Islet of Langerhans (tissue), 1 donor: Measurements from ENCODE around the gene SPTBN4.
"Not testable (repeated sequence)": the region's sequence is repeated elsewhere in the genome, so short reads cannot be mapped to it uniquely, and the experiment has no call there.

Experiments
- FAIRE-seq: peaks from one replicate; lab custom pipeline; 2011; peaks lifted over from hg19 to GRCh38; lab: Jason Lieb, UNC

The SPTBN4 gene

DNA sequence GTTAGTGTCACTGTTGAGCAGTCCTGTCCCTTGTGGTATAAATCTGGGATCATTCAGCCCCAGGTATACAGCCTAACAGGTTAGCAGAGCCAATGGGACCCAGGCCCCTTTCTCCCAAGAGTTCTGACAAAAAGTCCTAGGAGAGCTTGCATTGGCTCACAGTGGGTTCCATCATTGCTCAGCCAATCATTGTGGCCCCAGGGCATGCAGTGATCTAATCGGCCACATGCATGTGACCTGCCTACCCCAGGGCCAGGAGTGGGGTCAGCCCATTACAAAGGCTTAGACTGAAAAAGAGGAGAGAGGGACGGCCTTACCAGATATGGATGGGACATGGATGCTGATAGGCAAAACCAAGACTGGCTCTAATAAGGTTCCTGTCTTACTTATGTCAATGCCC is 41.1 kb downstream of the SPTBN4 start:
- no peak for FAIRE-seq

DNA sequence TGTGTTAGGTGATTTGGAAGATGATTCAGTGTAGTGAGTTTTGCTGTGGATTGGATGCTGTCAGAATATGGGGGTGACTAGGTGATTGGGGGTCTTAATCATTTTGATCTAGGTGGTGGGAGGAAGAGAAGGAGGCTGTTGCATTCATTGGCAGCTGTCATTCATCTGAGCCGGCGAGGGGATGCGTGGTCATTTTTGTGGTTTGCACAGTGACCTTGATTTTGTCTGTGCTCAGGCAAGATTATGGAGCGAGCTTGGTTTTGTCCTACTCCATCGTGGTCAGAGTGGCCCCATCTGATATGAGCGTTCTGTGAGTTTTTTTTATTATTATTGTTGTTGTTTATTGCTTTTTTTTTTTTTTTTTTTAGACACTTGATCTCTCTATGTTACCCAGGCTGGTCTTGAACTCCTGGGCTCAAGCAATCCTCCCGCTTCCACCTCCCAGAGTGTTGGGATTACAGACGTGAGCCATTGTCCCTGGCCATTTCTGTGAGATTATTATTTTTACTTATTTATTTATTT is 42.0 kb downstream of the SPTBN4 start:
- no peak for FAIRE-seq

DNA sequence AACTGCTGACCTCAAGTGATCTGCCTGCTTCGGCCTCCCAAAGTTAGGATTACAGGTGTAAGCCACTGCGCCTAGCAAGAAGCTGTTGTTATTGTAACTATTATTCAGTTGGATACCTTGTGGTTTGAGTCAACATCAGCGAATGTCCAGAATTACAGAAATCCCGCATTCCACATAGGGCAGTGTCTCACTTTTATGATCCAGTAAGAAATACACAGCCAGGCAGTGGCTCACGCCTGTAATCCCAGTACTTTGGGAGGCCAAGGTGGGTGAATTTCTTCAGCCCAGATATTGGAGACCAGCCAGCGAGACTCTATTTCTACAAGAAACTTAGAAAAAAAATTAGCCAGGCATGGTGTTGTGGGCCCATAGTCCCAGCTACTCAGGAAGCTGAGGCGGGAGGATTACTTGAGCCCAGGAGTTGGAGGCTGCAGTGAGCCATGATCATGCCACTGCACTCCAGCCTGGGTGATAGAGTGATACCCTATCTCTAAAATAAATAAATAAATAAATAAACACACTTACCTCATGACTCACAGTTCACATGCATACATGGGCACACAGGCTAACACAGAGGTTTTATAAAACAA is 43.8 kb downstream of the SPTBN4 start:
- no peak for FAIRE-seq

DNA sequence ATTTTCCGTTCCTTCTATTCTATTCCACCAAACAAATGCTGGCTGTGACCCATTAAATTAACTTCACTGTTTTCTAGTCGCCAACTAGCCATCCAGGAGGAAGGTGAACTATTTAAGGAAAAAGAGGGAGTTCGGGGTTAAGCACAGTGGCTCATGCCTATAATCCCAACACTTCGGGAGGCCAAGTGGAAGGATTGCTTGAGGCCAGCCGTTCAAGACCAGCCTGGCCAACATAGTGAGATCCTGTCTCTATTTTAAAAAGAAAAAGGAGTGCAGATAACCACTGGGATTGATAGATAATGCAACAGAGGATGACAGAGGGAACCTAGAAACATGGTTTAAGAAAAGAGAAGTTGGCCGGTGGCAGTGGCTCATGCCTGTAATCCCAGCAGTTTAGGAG is 44.7 kb downstream of the SPTBN4 start:
- no peak for FAIRE-seq

DNA sequence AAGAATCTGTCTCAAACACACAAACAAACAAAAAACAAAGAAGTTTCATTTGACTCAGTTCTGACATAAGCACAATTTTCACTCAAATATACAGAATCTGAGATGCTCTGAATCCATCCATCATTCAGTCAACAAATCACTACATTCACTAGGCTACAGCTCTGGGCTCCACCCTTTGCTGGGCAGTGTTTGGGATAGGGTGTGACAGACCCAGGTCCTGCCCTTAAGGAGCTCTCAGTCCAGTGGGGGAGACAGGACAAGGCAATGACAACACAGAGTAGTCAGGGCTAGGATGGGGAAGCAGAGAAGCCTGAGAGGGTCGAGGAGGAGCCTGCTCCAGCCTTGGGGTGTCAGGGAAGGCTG is 45.3 kb downstream of the SPTBN4 start:
- FAIRE-seq: no peak

DNA sequence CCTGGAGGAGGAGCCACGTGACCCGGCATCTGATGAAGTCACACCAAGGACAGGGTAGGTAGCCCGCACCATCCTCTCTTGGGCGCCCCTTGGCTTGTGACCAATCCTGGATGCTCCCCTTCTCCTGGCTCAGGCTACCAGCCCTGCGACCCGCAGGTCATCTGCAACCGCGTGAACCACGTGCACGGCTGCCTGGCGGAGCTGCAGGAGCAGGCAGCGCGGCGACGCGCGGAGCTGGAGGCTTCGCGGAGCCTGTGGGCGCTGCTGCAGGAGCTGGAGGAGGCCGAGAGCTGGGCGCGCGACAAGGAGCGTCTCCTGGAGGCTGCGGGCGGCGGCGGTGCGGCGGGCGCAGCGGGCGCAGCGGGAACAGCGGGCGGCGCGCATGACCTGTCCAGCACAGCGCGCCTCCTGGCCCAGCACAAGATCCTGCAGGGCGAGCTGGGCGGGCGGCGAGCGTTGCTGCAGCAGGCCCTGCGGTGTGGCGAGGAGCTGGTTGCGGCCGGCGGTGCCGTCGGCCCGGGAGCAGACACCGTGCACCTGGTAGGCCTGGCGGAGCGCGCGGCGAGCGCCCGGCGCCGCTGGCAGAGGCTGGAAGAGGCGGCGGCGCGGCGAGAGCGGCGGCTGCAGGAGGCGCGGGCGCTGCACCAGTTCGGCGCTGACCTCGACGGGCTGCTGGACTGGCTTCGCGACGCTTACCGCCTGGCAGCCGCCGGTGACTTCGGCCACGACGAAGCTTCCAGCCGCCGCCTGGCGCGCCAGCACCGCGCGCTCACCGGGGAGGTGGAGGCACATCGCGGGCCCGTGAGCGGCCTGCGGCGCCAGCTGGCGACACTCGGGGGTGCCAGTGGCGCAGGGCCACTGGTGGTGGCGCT is 45.9 kb downstream of the SPTBN4 start:
- no peak for FAIRE-seq

DNA sequence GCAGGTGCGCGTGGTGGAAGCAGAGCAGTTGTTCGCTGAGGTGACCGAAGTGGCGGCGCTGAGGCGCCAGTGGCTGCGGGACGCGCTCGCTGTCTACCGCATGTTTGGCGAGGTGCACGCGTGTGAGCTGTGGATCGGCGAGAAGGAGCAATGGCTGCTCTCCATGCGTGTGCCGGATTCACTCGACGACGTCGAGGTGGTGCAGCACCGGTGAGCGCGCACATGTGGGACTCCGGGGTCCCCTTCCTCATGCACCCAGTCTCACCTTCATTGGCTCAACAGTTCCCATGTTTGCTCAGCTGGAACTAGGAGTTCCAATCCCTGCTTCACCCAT is 46.5 kb downstream of the SPTBN4 start:
- FAIRE-seq: no peak

DNA sequence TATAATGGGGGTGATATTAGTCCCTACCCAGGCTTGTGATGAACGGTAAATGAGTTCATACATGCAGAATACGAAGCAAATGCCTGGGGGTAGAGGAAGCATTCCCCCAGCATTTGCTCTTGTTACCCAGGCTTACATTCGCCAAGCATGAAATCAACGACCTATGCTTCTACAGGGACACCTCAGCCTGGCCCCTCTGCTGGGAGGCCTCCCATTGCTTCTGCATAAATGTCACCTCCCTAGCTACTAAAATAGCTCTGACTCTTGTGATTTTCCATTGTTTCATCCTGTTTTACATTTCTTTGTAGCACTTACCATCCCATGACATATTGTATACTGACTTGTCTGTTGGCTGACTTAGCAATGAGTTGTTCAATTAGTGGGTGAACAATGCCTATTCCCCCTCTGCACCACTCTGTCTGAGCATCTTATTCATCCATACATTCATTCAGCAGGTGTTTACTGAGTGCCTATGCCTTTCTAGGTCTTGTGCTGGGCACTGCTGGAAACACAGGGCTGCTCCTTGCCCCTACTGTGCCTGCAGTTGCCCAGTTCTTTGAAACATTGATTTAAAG is 47.0 kb downstream of the SPTBN4 start:
- no peak for FAIRE-seq

DNA sequence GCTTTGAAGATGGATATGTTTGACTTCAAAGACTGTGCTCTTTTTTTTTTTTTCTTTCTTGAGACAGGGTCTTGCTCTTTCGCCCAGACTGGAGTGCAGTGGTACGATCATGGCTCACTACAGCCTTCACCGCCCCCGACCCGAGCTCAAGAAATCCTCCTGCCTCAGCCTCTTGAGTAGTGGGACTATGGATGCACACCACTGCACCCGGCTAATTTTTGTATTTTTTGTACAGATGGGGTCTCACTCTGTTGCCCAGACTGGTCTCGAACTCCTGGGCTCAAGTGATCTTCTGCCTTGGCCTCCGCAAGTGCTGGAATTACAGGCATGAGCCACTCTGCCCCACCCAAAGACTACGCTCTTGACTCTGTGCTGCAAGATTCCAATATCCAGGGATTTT is 50.4 kb downstream of the SPTBN4 start:
- FAIRE-seq: no peak

DNA sequence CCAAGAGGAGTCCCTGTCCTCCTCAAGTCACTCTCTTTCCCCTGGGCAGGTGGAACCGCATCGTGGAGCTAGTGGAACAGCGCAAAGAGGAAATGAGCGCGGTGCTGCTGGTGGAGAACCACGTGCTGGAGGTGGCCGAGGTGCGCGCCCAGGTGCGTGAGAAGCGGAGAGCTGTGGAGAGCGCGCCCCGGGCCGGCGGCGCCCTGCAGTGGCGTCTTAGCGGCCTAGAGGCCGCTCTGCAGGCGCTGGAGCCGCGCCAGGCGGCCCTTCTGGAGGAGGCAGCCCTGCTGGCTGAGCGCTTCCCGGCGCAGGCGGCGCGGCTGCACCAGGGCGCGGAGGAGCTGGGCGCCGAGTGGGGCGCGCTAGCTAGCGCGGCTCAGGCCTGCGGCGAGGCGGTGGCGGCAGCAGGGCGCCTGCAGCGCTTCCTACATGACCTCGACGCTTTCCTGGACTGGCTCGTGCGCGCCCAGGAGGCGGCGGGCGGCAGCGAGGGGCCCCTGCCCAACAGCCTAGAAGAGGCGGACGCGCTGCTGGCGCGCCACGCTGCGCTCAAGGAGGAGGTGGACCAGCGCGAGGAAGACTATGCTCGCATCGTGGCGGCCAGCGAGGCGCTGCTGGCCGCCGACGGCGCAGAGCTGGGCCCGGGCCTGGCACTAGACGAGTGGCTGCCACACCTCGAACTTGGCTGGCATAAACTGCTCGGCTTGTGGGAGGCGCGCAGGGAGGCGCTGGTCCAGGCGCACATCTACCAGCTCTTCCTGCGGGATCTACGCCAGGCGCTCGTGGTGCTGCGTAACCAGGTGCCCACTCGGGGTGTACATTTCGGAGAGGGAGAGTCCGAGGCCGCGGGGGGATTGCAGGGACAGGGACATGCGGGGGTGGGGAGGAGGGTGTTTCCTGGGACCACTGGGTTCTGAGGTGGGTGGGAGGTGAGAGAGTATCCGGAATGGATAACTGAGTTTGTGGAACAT is 52.8 kb downstream of the SPTBN4 start:
- FAIRE-seq: no peak

DNA sequence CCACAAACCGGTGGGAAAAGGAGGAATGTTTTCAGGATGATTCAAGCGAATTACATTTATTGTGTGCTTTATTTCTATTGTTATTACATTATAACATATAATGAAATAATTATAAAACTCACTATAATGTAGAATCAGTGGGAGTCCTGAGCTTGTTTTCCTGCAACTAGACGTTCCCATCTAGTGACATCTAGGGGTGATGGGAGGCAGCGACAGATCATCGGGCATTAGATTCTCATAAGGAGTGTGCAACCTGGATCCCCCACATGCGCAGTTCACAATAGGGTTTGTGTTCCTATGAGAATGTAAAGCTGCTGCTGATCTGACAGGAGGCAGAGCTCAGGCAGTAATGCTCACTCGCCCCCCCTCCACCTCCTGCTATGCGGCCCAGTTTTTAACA is 54.5 kb downstream of the SPTBN4 start:
- FAIRE-seq: no peak

DNA sequence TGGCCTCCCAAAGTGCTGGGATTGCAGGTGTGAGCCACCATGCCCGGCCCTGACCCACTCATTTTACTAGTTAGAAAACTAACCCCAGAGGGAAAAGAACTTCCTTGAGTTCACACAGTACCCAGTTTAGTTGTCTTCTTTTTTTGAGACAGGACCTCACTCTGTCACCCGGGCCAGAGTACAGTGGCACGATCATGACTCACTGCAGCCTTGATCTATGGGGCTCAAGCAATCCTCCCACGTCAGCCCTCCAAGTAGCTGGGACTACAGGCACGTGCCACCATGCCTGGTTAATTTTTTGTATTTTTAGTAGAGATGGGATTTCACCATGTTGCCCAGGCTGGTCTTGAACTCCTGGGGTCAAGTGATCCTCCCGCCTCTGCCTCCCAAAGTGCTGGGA is 55.1 kb downstream of the SPTBN4 start:
- FAIRE-seq: not testable (repeated sequence)

DNA sequence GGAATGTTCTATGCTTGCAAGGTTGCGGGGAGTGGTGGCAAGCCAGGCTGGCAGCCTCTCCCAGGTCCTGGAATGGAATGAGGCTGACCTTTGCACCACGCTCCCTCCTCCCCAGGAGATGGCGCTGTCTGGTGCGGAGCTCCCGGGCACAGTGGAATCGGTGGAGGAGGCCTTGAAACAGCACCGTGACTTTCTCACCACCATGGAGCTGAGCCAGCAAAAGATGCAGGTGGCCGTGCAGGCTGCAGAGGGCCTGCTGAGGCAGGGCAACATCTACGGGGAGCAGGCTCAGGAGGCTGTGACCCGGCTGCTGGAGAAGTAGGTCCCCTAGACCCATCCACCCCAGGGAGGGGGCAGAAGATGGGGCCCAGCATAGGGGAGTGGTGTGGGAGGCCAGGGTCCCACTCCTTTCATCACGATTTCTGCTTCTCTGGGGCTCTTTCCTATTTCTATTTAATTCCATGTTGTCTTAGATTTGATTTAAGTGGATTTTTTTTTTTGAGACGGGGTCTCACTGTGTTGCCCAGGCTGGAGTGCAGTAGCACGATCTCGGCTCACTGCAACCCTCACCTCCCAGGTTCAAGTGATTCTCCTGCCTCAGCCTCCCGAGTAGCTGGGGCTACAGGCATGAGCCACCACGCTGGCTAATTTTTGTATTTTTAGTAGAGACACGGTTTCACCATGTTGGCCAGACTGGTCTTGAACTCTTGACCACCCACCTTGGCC is 56.7 kb downstream of the SPTBN4 start:
- FAIRE-seq: no peak

DNA sequence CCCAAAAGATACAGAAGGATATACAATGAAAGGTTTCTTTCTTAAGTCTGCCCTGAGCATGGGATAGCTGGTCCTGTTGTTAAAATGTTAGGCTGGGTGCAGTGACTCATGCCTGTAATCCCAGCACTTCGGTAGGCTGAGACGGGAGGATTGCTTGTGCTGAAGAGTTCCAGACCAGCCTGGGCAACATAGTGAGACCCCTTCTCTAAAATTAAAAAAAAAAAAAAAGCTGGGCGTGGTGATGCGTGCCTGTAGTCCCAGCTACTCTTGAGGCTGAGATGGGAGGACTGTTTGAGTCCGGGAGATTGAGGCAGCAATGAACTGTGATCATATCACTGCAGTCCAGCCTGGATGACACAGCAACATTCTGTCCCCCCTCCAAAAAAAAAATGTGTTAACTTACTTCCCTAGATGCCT is 57.3 kb downstream of the SPTBN4 start:
- no peak for FAIRE-seq

DNA sequence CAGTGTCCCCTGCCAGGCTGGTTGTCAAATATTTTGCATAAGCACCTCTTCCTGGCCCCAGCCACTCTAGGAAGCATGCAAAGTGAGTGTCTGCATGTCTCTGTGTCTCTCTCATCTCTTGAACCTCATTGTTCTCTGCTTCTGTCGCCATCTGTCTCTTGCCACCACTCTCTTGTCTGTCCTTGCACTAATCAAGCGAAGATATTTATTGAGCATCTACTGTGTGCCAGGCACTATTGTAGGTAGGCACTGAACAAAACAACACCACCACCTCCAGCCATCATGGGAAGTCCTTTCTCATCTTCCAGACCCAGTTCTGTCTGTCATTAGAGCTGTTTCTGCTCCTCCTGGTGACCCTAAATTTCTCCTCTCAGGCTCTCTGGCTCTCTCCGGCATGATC is 57.9 kb downstream of the SPTBN4 start:
- FAIRE-seq: no peak

DNA sequence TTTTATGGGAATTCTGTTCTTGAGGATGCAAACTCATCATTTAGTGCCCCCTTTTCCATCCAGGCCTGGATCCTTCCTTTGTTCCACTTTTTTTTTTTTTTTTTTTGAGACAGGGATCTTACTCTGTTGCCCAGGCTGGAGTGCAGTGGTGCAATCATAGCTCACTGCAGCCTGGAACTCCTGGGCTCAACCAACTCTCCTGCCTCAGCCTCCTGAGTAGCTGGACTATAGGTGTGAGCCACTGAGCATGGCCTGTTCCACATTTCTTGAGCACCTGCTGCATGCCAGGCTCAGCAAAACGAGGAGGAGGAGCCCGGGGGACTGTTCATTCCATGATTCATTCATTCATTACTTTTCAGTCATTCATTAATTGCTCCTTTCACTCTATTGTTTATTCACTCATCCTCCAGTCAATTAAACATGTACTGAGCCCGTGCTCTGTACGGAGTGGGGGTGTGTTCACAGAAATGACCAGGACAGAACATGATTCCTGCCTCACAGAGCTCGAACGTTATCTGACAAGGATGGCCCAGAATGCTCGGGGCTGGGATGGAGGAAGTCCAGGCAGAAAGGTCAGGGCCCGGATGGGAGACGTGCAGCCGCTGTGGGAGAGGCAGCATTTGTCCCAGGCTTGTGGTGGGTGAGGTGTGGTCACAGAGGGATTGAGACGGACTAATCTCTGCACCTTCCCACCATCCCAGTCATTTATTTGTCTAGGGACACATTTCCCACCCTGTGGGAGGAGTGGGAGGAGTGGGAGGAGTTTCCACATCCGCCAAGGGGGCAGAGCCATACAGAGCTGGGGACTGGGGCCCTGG is 58.6 kb downstream of the SPTBN4 start:
- FAIRE-seq: no peak

DNA sequence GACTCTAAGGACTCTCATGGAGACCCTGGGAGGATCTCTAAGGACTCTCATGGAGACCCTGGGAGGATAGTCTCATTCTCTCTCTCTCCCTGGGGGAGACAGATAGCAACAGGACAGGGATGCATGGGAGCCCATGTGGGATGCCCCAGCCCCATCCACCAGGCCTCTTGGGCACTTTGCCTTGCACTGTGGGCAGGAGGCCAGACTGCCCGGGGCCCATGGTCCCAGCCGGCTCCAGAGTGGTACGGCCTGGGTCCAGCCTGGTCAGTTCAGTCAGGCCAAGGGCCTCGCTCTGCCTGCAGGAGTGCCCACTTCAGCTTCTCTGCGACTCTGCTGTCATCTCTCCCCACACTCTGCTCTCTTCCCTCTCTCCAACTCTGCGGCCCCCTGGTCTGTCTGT is 61.3 kb downstream of the SPTBN4 start:
- no peak for FAIRE-seq

DNA sequence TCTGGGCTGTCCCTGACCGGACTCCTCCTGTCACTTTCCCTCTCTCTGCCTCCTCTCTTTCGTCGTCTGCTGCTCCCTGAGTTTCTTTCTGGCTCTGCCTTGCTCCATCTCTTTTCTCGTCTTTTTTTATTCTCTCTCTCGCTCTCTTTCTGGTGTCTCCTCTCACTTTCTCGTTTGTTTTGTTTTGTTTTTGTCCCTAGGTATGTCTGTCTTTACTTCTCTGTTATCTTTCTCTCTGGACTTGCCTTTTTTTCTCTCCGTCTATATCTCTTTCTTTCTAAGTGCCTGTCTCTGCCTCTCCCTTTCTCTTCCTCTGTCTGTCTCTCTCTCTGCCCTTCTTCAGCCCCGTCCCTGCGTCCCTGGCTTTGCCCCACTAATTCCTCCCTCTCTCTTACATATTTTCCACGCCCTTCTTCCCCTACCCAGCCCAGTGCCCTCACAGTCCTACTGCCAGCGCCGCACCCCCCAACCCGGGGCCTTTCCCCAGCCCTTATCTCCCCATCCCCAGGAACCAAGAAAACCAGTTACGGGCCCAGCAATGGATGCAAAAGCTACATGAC is 61.8 kb downstream of the SPTBN4 start:
- no peak for FAIRE-seq

DNA sequence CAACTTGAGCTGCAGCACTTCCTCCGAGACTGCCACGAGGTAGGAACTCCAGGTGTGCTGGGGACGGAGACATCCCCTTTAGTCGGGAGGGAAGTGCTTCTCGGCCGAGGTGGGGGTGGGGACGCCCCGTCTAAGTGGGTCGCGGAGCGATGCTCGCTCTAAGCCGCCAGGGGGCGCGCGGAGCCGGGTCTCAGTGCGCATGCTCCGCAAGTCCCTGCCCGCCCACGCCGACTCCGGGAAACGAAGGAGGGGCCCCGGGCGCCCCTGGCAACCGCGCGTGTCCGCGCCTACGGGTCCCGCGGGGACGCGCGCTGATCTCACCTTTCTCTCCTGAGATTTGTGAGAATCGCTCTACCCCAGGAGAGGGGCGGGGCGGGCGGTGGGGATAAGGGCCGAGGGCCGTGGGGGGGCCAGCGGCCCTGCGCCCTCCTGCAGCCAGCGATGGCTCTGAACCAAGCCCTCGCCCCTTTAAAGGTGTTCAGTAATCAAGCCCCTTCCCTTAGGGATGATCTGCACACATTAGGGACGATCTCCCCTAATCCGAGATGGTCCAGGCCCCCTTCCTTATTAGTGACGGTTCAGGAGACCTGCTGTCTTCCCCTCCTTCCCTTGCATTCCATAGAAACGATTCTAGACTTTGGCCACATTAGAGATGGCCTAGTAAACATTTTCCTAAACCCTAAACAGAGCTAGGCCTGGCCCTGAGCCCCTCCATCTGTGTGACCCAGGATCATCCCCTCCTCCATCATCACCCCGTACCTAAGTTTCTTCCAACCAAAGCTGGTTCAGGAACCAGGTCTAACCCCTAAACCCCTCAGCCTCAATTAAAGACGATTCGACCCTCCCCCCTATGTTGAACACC is 62.5 kb downstream of the SPTBN4 start:
- FAIRE-seq: no peak
